WTC11 (cell line): Measurements from ENCODE around the gene EEF1A1. TPM values are rescaled to one million over a fixed set of nuclear protein-coding genes. Genes with fewer than 3 reads are reported as not detected.
"Not testable (repeated sequence)": the region's sequence is repeated elsewhere in the genome, so short reads cannot be mapped to it uniquely, and the experiment has no call there.

Source experiments
- ATAC-seq: fragments of 200-7000 bp; cut with Tn5 transposase; 2 replicates; pipeline ENCODE4 v1.10.0; 2021; ENCODE audit warnings: mild to moderate bottlenecking, moderate library complexity
- CTCF ChIA-PET: fragments of 300-600 bp; sonication (Branson Sonifier 250); formaldehyde crosslinking; loops from one replicate; lab custom pipeline; 2021; ENCODE audit warnings: antibody characterized with exemption; lab: Charles Lee
- POLR2A ChIA-PET: fragments of 350-600 bp; sonication (Branson Sonifier 250); formaldehyde crosslinking; loops from one replicate; lab custom pipeline; 2021; ENCODE audit warnings: antibody characterized with exemption; lab: Charles Lee
- DNase-seq: peaks from one replicate; pipeline ENCODE4 v3.0.0; 2021; ENCODE audit warnings: low spot score
- H3K27ac Mint-ChIP-seq: 2 replicates; pipeline ENCODE4 v1.8.0; 2021; ENCODE audit warnings: mixed read lengths
- H3K27me3 Mint-ChIP-seq: 2 replicates; pipeline ENCODE4 v1.8.0; 2021; ENCODE audit warnings: low read depth, mild to moderate bottlenecking, moderate library complexity, mixed read lengths
- H3K36me3 Mint-ChIP-seq: 2 replicates; pipeline ENCODE4 v1.8.0; 2021; ENCODE audit warnings: mixed read lengths
- H3K4me1 Mint-ChIP-seq: 2 replicates; pipeline ENCODE4 v1.8.0; 2022; ENCODE audit warnings: mixed read lengths
- H3K4me3 Mint-ChIP-seq: 2 replicates; pipeline ENCODE4 v1.8.0; 2021; ENCODE audit warnings: mild to moderate bottlenecking, moderate library complexity, mixed read lengths
- H3K9me3 Mint-ChIP-seq: 2 replicates; pipeline ENCODE4 v1.8.0; 2021; ENCODE audit warnings: mixed read lengths
- ATF1 ChIP-seq: sonication (generic); formaldehyde crosslinking; IDR thresholded peaks from 2 replicates; pipeline ENCODE4 v1.8.1; 2023; ENCODE audit warnings: mild to moderate bottlenecking, moderate library complexity, missing genetic modification reagents
- E2F4 ChIP-seq: sonication (generic); formaldehyde crosslinking; IDR thresholded peaks from 2 replicates; pipeline ENCODE4 v1.8.1; 2022; ENCODE audit warnings: low read depth, mild to moderate bottlenecking, moderate library complexity, missing genetic modification reagents, borderline replicate concordance
- ERG ChIP-seq: fragments of 250-450 bp; sonication (Bioruptor Pico); IDR thresholded peaks from 2 replicates; pipeline ENCODE4 v1.8.0; 2021; ENCODE audit warnings: mild to moderate bottlenecking
- ETV6 ChIP-seq: sonication (generic); formaldehyde crosslinking; IDR thresholded peaks from 2 replicates; pipeline ENCODE4 v1.8.1; 2022; ENCODE audit warnings: mild to moderate bottlenecking, missing genetic modification reagents
- GABPB1 ChIP-seq: sonication (generic); formaldehyde crosslinking; IDR thresholded peaks from 2 replicates; pipeline ENCODE4 v1.8.1; 2023; ENCODE audit warnings: mild to moderate bottlenecking, missing genetic modification reagents
- JAZF1 ChIP-seq: fragments of 250-450 bp; sonication (Bioruptor Pico); IDR thresholded peaks from 2 replicates; pipeline ENCODE4 v1.9.0; 2021; ENCODE audit warnings: moderate library complexity, mild to moderate bottlenecking, inconsistent platforms
- NR1H2 ChIP-seq: sonication (generic); formaldehyde crosslinking; IDR thresholded peaks from 2 replicates; pipeline ENCODE4 v1.9.0; 2021; ENCODE audit warnings: mild to moderate bottlenecking, moderate library complexity, missing genetic modification reagents
- NR3C1 ChIP-seq: sonication (generic); formaldehyde crosslinking; conservative IDR thresholded peaks from 2 replicates; pipeline ENCODE4 v1.8.1; 2023; ENCODE audit warnings: low read depth, mild to moderate bottlenecking, missing genetic modification reagents
- SOX15 ChIP-seq: fragments of 250-450 bp; sonication (Bioruptor Pico); IDR thresholded peaks from 2 replicates; pipeline ENCODE4 v1.9.0; 2021; ENCODE audit warnings: mild to moderate bottlenecking
- TCF7 ChIP-seq: sonication (generic); formaldehyde crosslinking; IDR thresholded peaks from 2 replicates; pipeline ENCODE4 v1.8.0; 2022; ENCODE audit warnings: mild to moderate bottlenecking, low read depth, missing genetic modification reagents, moderate library complexity
- TEAD1 ChIP-seq: sonication (generic); formaldehyde crosslinking; IDR thresholded peaks from 2 replicates; pipeline ENCODE4 v1.8.0; 2022; ENCODE audit warnings: mild to moderate bottlenecking, missing genetic modification reagents
- TEAD4 ChIP-seq: sonication (generic); formaldehyde crosslinking; IDR thresholded peaks from 2 replicates; pipeline ENCODE4 v1.8.0; 2022; ENCODE audit warnings: mild to moderate bottlenecking, missing genetic modification reagents
- ZBTB21 ChIP-seq: sonication (generic); formaldehyde crosslinking; IDR thresholded peaks from 2 replicates; pipeline ENCODE4 v1.8.1; 2023; ENCODE audit warnings: mild to moderate bottlenecking, missing genetic modification reagents, borderline replicate concordance
- ZNF121 ChIP-seq: sonication (generic); formaldehyde crosslinking; IDR thresholded peaks from 2 replicates; pipeline ENCODE4 v1.8.0; 2023; ENCODE audit warnings: missing genetic modification reagents
- ZNF423 ChIP-seq: fragments of 250-450 bp; sonication (Bioruptor Pico); IDR thresholded peaks from 2 replicates; pipeline ENCODE4 v2.1.2; 2022; ENCODE audit warnings: mild to moderate bottlenecking, moderate library complexity
- ZNF425 ChIP-seq: fragments of 250-450 bp; sonication (Bioruptor Pico); conservative IDR thresholded peaks from 2 replicates; pipeline ENCODE4 v1.9.0; 2021; ENCODE audit warnings: mild to moderate bottlenecking
- total RNA-seq: library from RNA; stranded (reverse); gene quantifications from 3 replicates; pipeline ENCODE4 v1.2.3, GENCODE V29; 2021
- TF ChIP-seq, protein P1 (sequence below): sonication (generic); formaldehyde crosslinking; IDR thresholded peaks from 2 replicates; pipeline ENCODE4 v1.8.0; 2022; ENCODE audit warnings: mild to moderate bottlenecking, missing genetic modification reagents
- TF ChIP-seq, protein P2 (sequence below): fragments of 250-450 bp; sonication (Bioruptor Pico); IDR thresholded peaks from 2 replicates; pipeline ENCODE4 v1.9.0; 2021; ENCODE audit warnings: mild to moderate bottlenecking
- TF ChIP-seq, protein P3 (sequence below): sonication (generic); formaldehyde crosslinking; IDR thresholded peaks from 2 replicates; pipeline ENCODE4 v1.8.1; 2022; ENCODE audit warnings: mild to moderate bottlenecking, missing genetic modification reagents, moderate library complexity, borderline replicate concordance

Gene EEF1A1
- total RNA-seq, 1 experiment from 2014 or later: 11,564 TPM

GRCh38 chr6:73569121-73569520, 48.3 kb upstream of the EEF1A1 start:
- DNase-seq: no peak
- POLR2A ChIA-PET: interaction anchor here (1.0 to 1.1 kb wide), 2 partner anchors 19 to 48 kb away, joined by 3 read pairs; no protein-coding TSS in a partner anchor
- TF ChIP-seq NR3C1 (CRISPR knock-in tag) (no peak), TCF7 (CRISPR knock-in tag) (no peak), ZNF423 (no peak)
- Mint-ChIP-seq H3K36me3 (peaks cover 20% of the 10 kb centered on the region), H3K4me3 (no peak overlapping the region), H3K4me1 (peaks cover 32% of the 10 kb centered on the region), H3K27ac (peak overlapping the region; percentile 45; the same call in 1 of the 2 replicates), H3K27me3 (no peaks in the 10 kb centered on the region), H3K9me3 (peaks cover 19% of the 10 kb centered on the region)
- ATAC-seq: no peak
- CTCF ChIA-PET: interaction anchor here (1.3 kb wide), 1 partner anchor 11 kb away, joined by 5 read pairs; no protein-coding TSS in a partner anchor

DNA sequence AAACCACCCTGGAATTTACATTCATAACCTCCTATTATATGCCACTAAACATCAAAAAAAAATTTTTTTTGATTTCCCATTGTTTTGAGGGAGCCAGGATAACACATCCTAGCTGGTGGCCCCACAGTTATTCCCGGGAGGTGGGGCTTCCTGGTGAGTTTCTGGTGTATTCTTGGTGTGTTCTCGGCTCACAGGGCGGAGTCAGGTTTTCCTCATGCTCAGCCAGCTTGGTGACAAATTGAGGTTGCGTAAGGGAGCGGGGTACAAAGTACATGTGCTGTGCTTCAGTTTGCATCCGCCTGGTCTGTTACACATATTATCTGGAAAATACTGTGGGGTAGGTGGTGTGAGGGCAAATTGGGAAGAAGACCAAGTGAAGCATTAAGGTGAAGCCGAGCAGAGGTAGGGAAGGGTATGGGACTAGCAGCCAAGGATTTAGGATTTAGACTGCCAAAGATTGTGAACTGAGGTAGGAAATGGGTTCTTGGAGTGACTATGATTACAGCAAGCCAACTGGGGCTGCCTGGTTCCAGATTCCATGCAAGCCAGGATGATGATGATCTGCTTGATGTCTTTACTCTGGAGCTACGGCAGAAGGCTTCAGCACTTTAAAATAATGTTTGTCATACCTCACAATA, 46.2 kb upstream of the EEF1A1 start:
- ChIA-PET POLR2A (interaction anchor here (1.0 to 3.0 kb wide), 3 partner anchors 19 to 54 kb away, joined by 4 to 26 read pairs (median 4); partner anchors contain the start of gene EEF1A1), CTCF (interaction anchor here (1.0 to 2.5 kb wide), 2 partner anchors 18 to 86 kb away, joined by 3 to 16 read pairs; no protein-coding TSS in a partner anchor)
- no peak overlapping the region for H3K4me3 Mint-ChIP-seq
- TF ChIP-seq GABPB1 (peak; percentile 80), ETV6 (CRISPR knock-in tag) (no peak), SOX15 (CRISPR knock-in tag) (no peak), NR1H2 (CRISPR knock-in tag) (no peak), ZNF425 (CRISPR knock-in tag) (no peak)
- TF ChIP-seq, protein P1, sequence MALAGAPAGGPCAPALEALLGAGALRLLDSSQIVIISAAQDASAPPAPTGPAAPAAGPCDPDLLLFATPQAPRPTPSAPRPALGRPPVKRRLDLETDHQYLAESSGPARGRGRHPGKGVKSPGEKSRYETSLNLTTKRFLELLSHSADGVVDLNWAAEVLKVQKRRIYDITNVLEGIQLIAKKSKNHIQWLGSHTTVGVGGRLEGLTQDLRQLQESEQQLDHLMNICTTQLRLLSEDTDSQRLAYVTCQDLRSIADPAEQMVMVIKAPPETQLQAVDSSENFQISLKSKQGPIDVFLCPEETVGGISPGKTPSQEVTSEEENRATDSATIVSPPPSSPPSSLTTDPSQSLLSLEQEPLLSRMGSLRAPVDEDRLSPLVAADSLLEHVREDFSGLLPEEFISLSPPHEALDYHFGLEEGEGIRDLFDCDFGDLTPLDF (CRISPR knock-in tag): no peak
- TF ChIP-seq, protein P2, sequence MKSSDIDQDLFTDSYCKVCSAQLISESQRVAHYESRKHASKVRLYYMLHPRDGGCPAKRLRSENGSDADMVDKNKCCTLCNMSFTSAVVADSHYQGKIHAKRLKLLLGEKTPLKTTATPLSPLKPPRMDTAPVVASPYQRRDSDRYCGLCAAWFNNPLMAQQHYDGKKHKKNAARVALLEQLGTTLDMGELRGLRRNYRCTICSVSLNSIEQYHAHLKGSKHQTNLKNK (CRISPR knock-in tag): no peak
- TF ChIP-seq, all 79 proteins: peak for 1
- no peaks in the 10 kb centered on the region for H3K27me3 Mint-ChIP-seq
- peak overlapping the region; percentile 73 for H3K27ac Mint-ChIP-seq
- H3K9me3 Mint-ChIP-seq: peaks cover 7% of the 10 kb centered on the region
- H3K4me1 Mint-ChIP-seq: peaks cover 32% of the 10 kb centered on the region
- ATAC-seq (peak; percentile 8; the same call in 1 of the 2 replicates), DNase-seq (no peak)
- H3K36me3 Mint-ChIP-seq: peaks cover 6% of the 10 kb centered on the region

GRCh38 chr6:73566486-73566871, 45.6 kb upstream of the EEF1A1 start:
- POLR2A ChIA-PET: interaction anchor here (0.6 to 3.0 kb wide), 6 partner anchors 11 to 54 kb away, joined by 3 to 26 read pairs (median 5); partner anchors contain the start of gene EEF1A1
- ATAC-seq: peak; percentile 6; the same call in 1 of the 2 replicates
- 0 out of 2 replicates have a peak, but pooled peaks have one; percentile 63 for TF ChIP-seq ZNF121
- not testable (repeated sequence) for H3K4me3 Mint-ChIP-seq, H3K36me3 Mint-ChIP-seq, DNase-seq, H3K9me3 Mint-ChIP-seq, H3K27me3 Mint-ChIP-seq
- H3K4me1 Mint-ChIP-seq: peaks cover 32% of the 10 kb centered on the region
- CTCF ChIA-PET: interaction anchor here (0.8 to 2.5 kb wide), 6 partner anchors 9 to 86 kb away, joined by 3 to 16 read pairs (median 4); no protein-coding TSS in a partner anchor
- H3K27ac Mint-ChIP-seq: peak overlapping the region; percentile 90

- peaks cover 33% of the 10 kb centered on the region for H3K4me1 Mint-ChIP-seq
- POLR2A ChIA-PET: interaction anchor here (0.6 to 3.0 kb wide), 6 partner anchors 12 to 54 kb away, joined by 3 to 26 read pairs (median 5); partner anchors contain the start of gene EEF1A1
- ATAC-seq: peak; percentile 93
Measured at GRCh38 chr6:73565767-73566485, 45.1 kb upstream of the EEF1A1 start.

More at GRCh38 chr6:73565767-73566485, 45.1 kb upstream of the EEF1A1 start:
- no peaks in the 10 kb centered on the region for H3K27me3 Mint-ChIP-seq
- H3K27ac Mint-ChIP-seq: peak overlapping the region; percentile 90
- TF ChIP-seq JAZF1 (no peak), ZBTB21 (CRISPR knock-in tag) (no peak), TEAD1 (CRISPR knock-in tag) (peak; percentile 48; the same call in 1 of the 2 replicates), E2F4 (CRISPR knock-in tag) (no peak), ERG (no peak), ATF1 (no peak), TEAD4 (CRISPR knock-in tag) (peak; percentile 38; the same call in 1 of the 2 replicates)
- TF ChIP-seq, protein P3, sequence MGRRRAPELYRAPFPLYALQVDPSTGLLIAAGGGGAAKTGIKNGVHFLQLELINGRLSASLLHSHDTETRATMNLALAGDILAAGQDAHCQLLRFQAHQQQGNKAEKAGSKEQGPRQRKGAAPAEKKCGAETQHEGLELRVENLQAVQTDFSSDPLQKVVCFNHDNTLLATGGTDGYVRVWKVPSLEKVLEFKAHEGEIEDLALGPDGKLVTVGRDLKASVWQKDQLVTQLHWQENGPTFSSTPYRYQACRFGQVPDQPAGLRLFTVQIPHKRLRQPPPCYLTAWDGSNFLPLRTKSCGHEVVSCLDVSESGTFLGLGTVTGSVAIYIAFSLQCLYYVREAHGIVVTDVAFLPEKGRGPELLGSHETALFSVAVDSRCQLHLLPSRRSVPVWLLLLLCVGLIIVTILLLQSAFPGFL (CRISPR knock-in tag): no peak
- no peaks in the 10 kb centered on the region for H3K36me3 Mint-ChIP-seq
- CTCF ChIA-PET: interaction anchor here (0.8 to 2.5 kb wide), 7 partner anchors 8 to 280 kb away, joined by 3 to 16 read pairs (median 3); no protein-coding TSS in a partner anchor
- H3K4me3 Mint-ChIP-seq: no peak overlapping the region
- H3K9me3 Mint-ChIP-seq: no peaks in the 10 kb centered on the region
- DNase-seq: peak; percentile 51
